GM18907 (cell line): ENCODE data around the gene PROX1.
A peak's percentile ranks its signal among the peaks of the same experiment; 100 is the strongest.

Experiments used
- ATAC-seq: cut with Tn5 transposase; IDR thresholded peaks from one replicate; pipeline ENCODE4 v1.9.1; 2021; ENCODE audit warnings: mild to moderate bottlenecking, moderate library complexity; ENCODE audit not compliant: unreplicated experiment

Gene PROX1

DNA sequence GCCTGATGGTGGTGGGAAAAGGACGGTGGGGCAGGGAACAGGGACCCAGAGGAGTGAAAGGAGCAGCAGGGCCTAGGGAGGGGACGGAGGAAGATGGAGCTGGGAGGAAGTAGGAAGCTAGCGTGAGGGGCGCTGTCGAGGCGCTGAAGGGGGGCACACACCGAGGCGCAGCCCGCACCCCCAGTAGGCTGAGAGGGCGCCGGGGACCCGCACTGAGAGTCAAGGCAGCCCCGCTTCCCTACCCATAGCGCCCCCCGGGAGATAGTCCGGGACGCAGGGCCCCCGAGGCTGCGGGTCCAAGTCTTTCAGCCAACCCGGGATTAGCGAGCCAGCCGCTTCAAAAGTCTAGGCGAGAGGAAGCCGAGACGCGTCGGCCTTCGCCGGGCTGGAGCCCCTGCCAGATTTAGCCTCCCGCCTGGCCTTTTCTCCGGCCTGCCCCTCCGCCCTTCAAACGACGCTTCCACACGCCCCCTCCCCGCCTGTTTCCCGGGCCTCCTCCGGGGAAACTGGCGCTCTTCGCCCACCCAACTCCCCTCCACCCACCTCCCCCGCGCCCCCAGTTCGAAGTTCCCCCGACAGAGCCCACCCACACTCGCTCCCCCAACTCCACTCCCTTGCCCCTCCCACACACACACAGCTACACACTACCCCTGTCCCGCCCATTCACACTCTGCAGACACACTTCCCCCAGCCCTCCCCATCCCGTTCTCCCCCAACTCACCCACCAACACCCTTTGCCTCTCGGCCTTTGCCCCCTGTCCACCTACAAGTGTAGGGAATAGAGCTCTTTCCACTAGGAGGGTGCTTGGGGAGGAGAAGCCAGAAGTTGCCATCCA is 7.8 kb upstream of the PROX1 start:
- no peak for ATAC-seq

DNA sequence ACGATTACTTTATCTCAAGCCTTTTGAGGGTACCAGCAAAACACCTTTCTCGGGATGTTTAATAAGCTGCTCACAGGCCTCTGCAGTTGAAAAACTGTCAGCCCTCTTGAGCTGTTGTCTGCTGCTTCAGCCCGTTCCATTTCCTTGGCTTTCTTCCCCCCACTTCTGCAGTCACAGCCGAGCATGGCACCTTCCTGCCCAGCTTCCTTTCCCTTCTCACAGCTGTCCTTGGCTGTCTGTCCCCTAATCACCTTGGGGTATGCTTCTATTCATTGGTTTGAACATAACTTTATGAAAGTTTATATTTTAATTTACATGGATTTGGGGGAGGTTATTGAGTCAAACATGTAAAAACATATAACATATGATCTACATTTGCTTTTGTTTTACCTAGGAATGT is 6.9 kb upstream of the PROX1 start:
- no peak for ATAC-seq

GRCh38 chr1:213982289-213982671 is 5.5 kb upstream of the PROX1 start:
- no peak for ATAC-seq

DNA sequence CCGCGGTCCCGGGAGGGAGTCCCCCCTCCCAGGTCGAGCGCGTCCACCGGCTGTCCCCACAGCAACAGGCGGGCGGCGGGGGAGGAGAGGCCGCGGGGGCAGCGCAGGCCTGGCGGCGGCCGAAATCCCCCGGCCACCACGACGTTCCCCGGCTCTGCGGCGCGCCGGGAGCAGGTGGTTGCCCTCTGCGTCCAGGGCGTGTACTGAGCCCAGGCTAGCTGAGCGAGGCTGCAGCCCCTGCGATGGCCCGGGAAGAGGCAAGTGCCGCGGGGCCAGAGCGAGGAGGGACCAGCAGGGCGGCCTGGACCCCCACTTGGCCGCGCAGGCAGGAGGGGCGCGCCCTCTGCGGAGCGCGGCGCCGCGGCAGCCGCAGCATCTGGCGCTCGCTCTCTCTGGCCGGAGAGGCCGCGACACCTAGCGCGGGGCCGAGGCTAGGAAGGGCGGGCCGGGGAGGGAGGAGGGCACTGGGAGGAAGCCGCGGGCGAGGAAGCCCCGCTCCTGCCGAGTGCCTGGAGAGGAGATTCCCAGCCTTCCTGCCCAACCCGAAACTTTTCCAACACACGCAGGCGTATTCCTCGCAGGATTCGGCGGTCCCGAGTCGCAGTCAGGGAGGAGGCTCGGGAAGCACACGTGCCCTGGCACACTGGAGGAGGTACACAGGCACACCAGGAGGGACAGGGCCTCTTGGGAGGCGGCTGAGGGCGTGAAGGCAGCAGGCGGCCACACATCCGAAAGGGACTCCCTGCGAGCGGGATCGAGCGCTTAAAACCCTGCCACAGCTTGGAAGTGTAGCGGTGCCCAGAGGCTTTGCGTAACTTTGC is 4.9 kb upstream of the PROX1 start:
- no peak for ATAC-seq

DNA sequence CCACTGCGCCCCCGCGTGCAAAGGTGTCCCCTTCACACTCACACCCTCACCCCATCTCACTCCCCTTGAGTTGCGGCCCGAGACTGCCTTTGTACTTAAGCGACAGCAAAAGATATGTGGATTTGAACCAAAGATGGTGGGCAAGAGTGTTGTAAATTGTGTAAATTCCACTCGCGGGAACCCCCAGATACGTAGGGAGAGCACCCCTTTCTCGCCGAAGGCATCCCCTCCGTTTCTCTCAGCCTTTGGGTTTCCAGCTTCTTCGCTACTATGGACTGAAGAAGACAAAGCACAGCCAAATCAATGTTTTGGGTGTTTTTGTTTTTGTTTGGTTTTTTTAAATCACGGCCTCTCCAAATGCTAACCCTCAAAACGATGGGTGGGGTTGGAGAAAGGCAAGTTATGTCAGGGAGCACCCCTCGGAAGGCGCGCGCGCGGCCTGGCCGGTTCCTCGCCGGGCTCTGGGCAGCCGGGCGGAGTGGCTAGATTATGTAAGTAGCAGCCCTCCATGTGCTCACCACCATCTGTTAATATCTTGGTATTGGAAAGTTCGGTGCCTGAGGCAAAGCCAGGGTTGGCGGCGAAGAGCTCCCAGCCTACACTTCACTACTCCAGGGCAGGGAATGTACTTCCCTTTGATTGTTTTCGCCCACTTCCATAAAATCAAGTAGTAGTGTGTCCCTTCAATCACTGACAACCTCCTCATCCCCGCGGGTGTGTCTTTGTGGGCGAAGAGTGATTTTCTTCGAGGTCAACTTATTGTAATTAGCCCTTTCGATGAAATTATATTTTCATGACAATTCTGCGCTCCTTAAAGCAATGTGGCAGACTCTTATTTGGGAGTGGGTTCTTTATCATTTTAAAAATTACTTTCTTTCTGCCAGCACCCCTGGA is 4.0 kb upstream of the PROX1 start:
- ATAC-seq, result no peak

DNA sequence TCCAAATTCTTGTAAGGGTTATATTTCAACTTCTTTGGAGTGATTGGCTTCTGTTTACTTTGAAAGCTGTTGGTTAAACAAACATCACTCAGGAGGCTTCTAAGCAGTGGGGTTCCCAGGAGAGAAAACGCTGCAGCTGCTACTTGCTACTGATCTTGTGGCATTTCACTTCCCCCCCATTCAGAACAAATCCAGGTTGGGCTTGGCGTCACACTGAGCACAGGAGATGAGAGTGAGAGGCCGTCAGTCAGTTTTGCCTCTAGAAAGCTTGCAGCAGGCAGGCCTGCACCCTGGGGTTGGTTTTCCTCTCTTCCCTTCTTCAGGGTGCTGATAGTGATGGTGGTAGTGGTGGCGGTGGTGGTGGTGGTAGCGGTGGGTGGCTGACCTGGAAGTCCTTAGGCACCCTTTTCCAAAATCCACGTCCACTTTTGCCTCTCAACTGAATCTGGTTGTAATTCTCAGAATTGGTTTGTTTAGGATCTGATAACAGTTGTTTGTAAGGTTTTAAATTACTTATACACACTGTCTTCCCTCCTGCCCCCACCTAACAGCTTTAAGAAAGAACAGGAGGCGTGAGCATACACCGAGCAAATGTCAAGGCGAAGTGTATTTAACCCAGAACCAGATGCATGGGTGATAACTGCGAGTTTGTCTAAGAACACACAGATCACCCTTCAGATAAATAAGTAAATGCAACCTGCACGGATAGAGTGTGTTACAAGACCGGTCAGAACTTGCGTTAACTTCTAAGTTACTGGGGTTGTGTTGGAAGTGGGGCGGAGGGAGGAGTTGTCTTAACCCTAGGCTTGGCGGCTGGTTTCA is 3.2 kb upstream of the PROX1 start:
- ATAC-seq, result no peak

GRCh38 chr1:213985209-213986019 is 2.4 kb upstream of the PROX1 start:
- ATAC-seq, result no peak

- ATAC-seq, result no peak
Measured at GRCh38 chr1:213986020-213986924, 1.5 kb upstream of the PROX1 start.

- ATAC-seq, result no peak
Measured at GRCh38 chr1:213986925-213987250, 885 bp upstream of the PROX1 start.

DNA sequence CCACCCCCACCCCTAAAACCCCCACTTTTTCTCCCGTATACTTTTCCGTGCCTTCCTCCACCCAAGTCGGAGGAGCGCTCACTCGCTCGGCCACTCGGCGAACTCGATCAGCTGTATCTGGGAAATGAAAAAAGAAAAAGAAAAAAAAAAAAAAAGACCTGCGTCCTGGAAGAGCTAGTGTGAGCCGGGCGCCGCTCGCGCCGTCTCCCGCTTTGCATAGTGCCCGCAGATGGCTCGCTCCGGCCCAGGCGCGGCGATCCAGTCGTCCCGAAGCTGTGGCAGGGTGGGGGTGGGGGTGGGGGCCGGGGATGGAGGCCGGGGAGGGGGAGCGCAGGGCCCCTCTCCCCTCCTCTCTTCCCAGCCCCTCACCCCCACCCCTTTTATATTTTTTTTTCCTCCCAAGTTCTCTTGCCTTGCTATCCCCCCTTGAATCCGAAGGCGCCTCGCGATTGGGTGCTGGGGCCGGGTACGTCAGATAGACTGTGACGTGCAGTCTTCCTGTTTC is 299 bp upstream of the PROX1 start:
- peak; percentile 87 for ATAC-seq

GRCh38 chr1:213988507-213989001 is 781 bp downstream of the PROX1 start:
- ATAC-seq, result no peak

DNA sequence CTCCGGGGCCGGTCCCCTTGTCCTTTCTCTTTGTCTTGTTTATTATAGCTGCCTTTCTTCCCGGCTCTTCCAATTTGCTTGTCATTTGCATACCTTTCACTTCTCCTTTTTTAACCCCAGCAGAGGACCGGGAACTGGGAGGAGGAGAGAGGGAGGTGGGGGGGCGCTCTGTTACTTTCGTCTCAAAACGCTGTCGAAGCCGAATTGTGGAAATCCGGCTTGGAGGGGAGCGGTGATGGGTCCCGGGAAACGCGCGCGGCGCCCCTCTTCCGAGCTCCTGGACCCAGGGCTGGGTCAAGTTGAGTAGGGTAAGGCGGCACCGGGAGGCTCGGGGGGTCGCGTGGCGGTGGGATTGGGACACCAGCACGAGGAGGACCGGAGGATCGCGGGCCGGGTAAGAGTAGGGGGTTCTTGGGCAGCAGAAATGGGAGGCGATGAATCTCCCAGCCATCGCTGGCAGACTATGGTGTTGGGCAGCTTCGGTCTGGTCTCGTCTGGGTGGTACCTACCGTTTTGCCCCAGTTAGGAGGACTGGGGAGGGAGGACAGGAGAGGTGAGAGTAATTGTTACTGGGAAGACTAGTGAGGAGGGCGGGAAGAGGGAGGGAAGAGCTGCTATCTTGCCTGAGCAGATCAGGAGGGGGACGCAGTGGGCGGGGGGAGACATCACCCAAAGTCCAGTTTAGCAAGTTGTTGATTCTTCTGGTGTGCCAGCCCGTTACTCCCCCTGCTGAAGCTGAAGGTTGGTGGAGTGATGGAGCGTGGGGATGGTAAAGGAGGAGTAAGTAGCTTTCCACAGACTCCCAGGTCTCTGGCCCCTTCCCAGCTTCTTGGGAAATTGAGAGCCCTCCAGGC is 1.5 kb downstream of the PROX1 start:
- no peak for ATAC-seq

DNA sequence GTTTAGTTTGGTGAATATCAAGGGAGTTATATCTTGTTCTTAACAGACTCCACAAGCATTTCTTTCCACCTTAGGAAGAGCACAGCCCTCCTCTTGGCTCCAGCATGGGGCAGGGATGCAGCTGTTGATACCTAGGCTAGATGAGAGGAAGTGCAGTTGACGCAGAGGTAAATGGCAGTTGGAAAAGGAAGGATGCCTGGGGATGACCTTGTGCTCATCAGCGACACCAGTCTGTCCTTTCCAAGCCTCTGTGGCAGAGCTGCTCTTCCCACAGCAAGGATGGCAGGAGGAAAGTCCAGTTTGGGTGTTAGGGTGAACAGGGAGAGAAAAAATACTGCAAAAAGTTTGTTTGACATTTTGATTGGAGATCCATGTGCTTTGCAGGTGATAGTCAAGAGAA is 6.2 kb downstream of the PROX1 start:
- no peak for ATAC-seq

DNA sequence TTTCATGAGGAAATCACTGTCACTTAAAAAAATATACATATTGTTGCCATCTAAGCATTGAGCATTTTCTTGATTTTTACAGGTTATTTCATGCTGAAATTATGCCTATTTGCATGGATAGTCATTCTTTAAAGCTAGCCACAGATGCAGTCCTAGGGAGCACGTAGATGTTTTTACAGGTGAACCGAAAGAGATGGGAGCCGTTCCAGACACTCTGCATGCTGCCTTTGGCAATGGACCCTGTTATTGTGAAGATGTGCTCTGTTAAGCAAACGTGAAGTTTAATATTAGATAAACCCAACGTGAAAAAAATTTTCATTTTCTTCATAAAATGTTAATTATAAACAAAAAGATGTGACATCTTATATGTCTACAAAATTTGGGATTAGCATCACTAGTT is 7.1 kb downstream of the PROX1 start:
- ATAC-seq, result no peak

DNA sequence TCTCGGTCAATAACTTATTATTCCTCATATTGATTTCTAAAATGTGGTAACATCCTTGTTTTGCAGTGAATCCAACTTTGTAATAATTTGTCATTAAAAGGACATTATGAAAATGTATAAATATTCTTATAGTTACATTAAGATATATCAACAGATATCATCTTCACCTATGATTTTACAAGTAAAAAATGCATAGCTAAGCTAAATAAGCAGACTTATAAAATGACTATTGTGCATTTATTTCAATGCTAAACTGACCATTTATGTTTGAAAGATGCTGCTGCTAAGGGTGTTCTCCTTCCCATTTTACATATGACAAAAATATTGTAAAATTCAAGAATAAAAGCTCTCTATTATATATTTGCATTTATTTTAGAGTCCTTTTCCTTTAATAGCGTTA is 7.8 kb downstream of the PROX1 start:
- no peak for ATAC-seq

DNA sequence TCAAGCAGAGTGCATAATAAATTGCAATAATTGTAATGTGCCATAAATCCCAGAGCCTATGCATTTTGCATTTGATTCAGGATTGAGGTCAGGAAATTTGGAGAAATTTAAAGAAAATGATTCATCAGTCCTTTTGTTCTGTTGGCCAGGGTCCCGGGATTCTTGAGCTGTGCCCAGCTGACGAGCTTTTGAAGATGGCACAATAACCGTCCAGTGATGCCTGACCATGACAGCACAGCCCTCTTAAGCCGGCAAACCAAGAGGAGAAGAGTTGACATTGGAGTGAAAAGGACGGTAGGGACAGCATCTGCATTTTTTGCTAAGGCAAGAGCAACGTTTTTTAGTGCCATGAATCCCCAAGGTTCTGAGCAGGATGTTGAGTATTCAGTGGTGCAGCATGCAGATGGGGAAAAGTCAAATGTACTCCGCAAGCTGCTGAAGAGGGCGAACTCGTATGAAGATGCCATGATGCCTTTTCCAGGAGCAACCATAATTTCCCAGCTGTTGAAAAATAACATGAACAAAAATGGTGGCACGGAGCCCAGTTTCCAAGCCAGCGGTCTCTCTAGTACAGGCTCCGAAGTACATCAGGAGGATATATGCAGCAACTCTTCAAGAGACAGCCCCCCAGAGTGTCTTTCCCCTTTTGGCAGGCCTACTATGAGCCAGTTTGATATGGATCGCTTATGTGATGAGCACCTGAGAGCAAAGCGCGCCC is 8.7 kb downstream of the PROX1 start:
- ATAC-seq, result no peak
